ENCODE measurements around the gene LGALS9. TPM values are rescaled to one million over a fixed set of nuclear protein-coding genes. Genes with fewer than 3 reads are reported as not detected.
"Not testable (repeated sequence)": the region's sequence is repeated elsewhere in the genome, so short reads cannot be mapped to it uniquely, and the experiment has no call there.

The LGALS9 gene
- total and polyA plus RNA-seq, 12 donors: 7.5 to 79.1 (median 17.5) TPM

DNA sequence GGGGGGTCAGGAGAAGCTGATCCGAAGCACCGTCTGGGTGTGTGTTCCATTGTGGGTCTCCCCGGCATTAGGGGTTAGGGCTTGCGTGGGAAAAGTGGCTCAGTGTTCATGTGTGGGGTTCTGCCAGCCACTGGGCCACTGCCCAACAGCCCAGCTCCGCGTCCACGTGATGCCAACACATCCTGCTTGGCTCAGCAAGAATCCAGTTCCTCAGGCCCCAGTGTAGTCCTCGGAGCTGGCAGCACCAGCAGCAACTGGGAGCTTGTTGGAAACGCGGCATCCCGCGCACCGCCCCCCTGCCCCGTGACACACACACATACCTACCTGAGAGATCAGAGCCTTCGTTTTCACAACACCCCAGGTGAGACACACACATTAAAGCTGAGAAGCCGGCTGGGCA lies 18.9 kb downstream of the LGALS9 start:
- ATAC-seq: peak in 7 of 8 donors; percentile 38 to 60 (median 53)
- intact Hi-C loops (cut with DNase I): loop anchor here (2.0 to 10.0 kb wide), 14 partner anchors 39 to 418 kb away; partner anchors contain the start of gene KSR1 (in 1 of the 10)
- H3K27ac ChIP-seq: peak overlapping the region in 1 of 10 donors; percentile 14
- TF ChIP-seq, protein P1, sequence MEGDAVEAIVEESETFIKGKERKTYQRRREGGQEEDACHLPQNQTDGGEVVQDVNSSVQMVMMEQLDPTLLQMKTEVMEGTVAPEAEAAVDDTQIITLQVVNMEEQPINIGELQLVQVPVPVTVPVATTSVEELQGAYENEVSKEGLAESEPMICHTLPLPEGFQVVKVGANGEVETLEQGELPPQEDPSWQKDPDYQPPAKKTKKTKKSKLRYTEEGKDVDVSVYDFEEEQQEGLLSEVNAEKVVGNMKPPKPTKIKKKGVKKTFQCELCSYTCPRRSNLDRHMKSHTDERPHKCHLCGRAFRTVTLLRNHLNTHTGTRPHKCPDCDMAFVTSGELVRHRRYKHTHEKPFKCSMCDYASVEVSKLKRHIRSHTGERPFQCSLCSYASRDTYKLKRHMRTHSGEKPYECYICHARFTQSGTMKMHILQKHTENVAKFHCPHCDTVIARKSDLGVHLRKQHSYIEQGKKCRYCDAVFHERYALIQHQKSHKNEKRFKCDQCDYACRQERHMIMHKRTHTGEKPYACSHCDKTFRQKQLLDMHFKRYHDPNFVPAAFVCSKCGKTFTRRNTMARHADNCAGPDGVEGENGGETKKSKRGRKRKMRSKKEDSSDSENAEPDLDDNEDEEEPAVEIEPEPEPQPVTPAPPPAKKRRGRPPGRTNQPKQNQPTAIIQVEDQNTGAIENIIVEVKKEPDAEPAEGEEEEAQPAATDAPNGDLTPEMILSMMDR (IDR thresholded peaks at IDR 0.05): no peak
- 82 to 86% methylated on average over 16 of the region's 16 CpGs for WGBS, 2 donors
- peaks cover 0 to 33% (median 0%) of the 10 kb centered on the region in 9 donors for H3K36me3 ChIP-seq
- no peak overlapping the region for H3K4me3 ChIP-seq
- H3K4me1 ChIP-seq: peaks cover 0 to 27% (median 5%) of the 10 kb centered on the region in 9 donors
- no peaks in the 10 kb centered on the region for H3K9me3 ChIP-seq
- peak in 1 of 2 donors; percentile 46 for DNase-seq
- peaks cover 0 to 2% (median 0%) of the 10 kb centered on the region in 7 donors for H3K27me3 ChIP-seq

DNA sequence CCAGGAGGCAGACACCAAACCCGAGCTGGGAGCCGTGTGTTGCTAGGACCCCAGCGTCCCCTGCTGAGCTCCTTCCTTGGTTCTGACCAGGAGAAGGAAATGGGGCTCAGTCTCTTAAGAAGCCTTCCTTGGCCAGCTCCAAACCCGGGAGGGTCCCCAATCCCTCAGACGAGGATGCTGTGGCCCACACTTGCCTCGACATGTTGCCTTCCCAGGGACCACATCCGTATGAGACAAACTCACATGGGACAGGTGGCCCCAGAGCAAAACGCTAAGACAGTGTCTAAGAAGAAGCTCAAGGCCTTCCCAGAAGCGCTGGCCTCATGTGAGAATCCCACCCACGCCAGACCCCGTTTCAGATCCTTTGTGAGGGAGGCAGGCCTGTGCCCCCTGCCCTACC lies 19.8 kb downstream of the LGALS9 start:
- Histone ChIP-seq H3K27me3 (peaks cover 0 to 6% (median 0%) of the 10 kb centered on the region in 7 donors), H3K9me3 (no peaks in the 10 kb centered on the region), H3K27ac (no peak overlapping the region), H3K4me1 (peaks cover 0 to 26% (median 5%) of the 10 kb centered on the region in 9 donors), H3K4me3 (no peak overlapping the region), H3K36me3 (peaks cover 0 to 32% (median 0%) of the 10 kb centered on the region in 9 donors)
- intact Hi-C loops (cut with DNase I): loop anchor here in 9 of 10 donors (1.0 to 10.0 kb wide), 14 partner anchors 40 to 419 kb away; partner anchors contain the start of gene KSR1 (in 1 of the 9)
- ATAC-seq (no peak), DNase-seq (no peak)
- TF ChIP-seq, protein P1 (IDR thresholded peaks at IDR 0.05): no peak
- WGBS, 2 donors: 86 to 88% methylated on average over 11 of the region's 11 CpGs

- peaks cover 0 to 6% (median 0%) of the 10 kb centered on the region in 7 donors for H3K27me3 ChIP-seq
- DNase-seq: peak; percentile 64 to 67
- TF ChIP-seq, protein P1 (IDR thresholded peaks at IDR 0.05): peak; percentile 83 to 95 (median 91)
Observed at GRCh38 chr17:27651411-27652345, 20.7 kb downstream of the LGALS9 start.

DNA sequence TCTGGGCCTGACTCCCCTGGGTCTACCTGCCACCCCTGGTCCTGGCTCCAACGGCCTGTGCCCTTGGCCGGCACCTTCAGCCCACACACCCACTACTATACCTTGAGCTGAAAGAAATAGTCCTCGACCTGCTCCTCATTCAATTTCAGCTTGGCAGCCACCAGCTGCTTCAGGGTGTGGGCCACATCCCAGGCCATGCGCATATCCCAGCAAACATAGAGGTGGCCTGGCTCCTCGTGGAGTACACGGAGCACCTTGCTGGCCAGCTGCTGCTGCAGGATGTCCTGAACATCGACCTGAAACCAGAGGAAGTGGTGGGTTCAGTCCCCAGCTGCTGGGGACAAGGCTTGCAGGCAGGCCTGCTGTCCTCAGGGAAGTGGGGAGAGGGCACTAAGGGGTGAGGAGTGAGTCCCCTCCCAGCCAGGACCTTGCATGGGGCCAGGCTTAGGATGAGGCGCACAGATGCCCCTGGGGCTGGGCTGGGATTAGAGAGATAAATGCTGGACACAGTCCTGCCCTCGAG lies 22.5 kb downstream of the LGALS9 start:
- ATAC-seq, H3K27ac ChIP-seq, H3K36me3 ChIP-seq, DNase-seq, H3K9me3 ChIP-seq, H3K4me3 ChIP-seq, H3K27me3 ChIP-seq: not testable (repeated sequence)
- H3K4me1 ChIP-seq: peaks cover 0 to 17% (median 0%) of the 10 kb centered on the region in 9 donors
- WGBS, 2 donors: 78 to 81% methylated on average over 8 to 9 of the region's 9 CpGs
- intact Hi-C loops (cut with DNase I): loop anchor here in 7 of 10 donors (2.0 to 10.0 kb wide), 10 partner anchors 49 to 421 kb away; partner anchors contain the start of gene KSR1 (in 1 of the 7)

More at GRCh38 chr17:27651411-27652345, 20.7 kb downstream of the LGALS9 start:
- Histone ChIP-seq H3K4me3 (no peak overlapping the region), H3K36me3 (peaks cover 0 to 24% (median 0%) of the 10 kb centered on the region in 9 donors), H3K9me3 (no peaks in the 10 kb centered on the region), H3K4me1 (peaks cover 0 to 26% (median 5%) of the 10 kb centered on the region in 9 donors), H3K27ac (no peak overlapping the region)
- WGBS, 2 donors: 45 to 48% methylated on average over 16 of the region's 16 CpGs
- intact Hi-C loops (cut with DNase I): loop anchor here in 9 of 10 donors (1.0 to 10.0 kb wide), 14 partner anchors 41 to 419 kb away; partner anchors contain the start of gene KSR1 (in 1 of the 9)
- ATAC-seq: peak; percentile 40 to 61 (median 54)

All from heart right ventricle (tissue), 16 donors.